ENCODE measurements around the gene CDH12. TPM values are rescaled to one million over a fixed set of nuclear protein-coding genes. Genes with fewer than 3 reads are reported as not detected.

CDH12 gene
- total RNA-seq, 1 experiment from 2014 or later = not detected

DNA sequence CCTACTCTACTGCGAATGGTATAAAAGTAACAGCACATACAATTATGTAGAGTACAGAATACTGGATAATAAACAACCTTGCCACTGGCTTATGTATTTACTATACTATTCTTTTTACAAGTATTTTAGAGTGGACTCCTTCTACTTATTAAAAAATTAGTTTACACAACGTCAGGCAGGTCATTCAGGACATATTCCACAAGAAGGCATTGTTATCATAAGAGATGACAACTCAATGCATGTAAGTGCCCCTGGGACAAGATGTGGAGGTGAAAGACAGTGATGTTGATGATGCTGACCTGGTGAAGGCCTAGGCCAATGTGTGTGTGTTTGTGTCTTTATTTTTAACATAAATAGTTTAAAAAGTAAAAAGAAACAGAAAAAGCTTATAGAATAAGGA is 421.7 kb downstream of the CDH12 start:
- Mint-ChIP-seq H3K27me3 (ENCODE audit: low read depth) (no peaks in the 10 kb centered on the region), H3K9me3 (no peaks in the 10 kb centered on the region; a peak in 1 of 5 replicates), H3K4me3 (no peak overlapping the region), H3K36me3 (ENCODE audit: insufficient read depth in 1 of 3, low read depth in 3 of 3) (no peaks in the 10 kb centered on the region), H3K27ac (no peak overlapping the region), H3K4me1 (no peaks in the 10 kb centered on the region)
- Histone ChIP-seq H2BK15ac (ENCODE audit: low read depth, low read length) (no peak overlapping the region), H3K27me3 (ENCODE audit: insufficient read depth, low read length) (no peaks in the 10 kb centered on the region), H4K91ac (ENCODE audit: insufficient read length, low read depth, low read length) (no peak overlapping the region), H3K4me2 (ENCODE audit: insufficient read depth, insufficient read length, low read length) (no peak overlapping the region), H3K18ac (ENCODE audit: insufficient read length, low read depth, low read length) (no peak overlapping the region), H3K23ac (ENCODE audit: insufficient read length, low read depth, low read length) (no peak overlapping the region), H3K14ac (ENCODE audit: insufficient read depth, low read length) (no peak overlapping the region), H4K5ac (ENCODE audit: insufficient read length, low read depth, low read length) (no peak overlapping the region), H2BK120ac (ENCODE audit: low read depth, low read length, poor library complexity, severe bottlenecking) (no peak overlapping the region), H3T11ph (ENCODE audit: low read length) (no peak overlapping the region), H3K4ac (ENCODE audit: low read depth, low read length) (no peak overlapping the region), H4K20me1 (ENCODE audit: control insufficient read depth, insufficient read depth, insufficient read length) (no peaks in the 10 kb centered on the region), H3K79me2 (ENCODE audit: insufficient read depth, low read length) (no peaks in the 10 kb centered on the region), H2AFZ (ENCODE audit: low read length) (no peak overlapping the region), H3K27ac (ENCODE audit: insufficient read length, low read depth, low read length) (no peak overlapping the region), H2BK5ac (ENCODE audit: insufficient read length, low read length) (no peak overlapping the region), H2BK12ac (ENCODE audit: insufficient read length, low read depth, low read length) (no peak overlapping the region), H3K9ac (ENCODE audit: extremely low read depth, insufficient read length, low read length) (no peak overlapping the region), H2BK20ac (ENCODE audit: low read depth, low read length, poor library complexity, severe bottlenecking) (no peak overlapping the region), H3K79me1 (ENCODE audit: insufficient read depth, low read depth, low read length, poor library complexity, severe bottlenecking) (no peaks in the 10 kb centered on the region), H3K9me3 (ENCODE audit: control insufficient read depth, low read depth, low read length) (no peaks in the 10 kb centered on the region), H3K23me2 (ENCODE audit: insufficient read length, low read depth, low read length, poor library complexity, severe bottlenecking) (no peaks in the 10 kb centered on the region), H3K4me1 (ENCODE audit: insufficient read depth, low read length) (no peaks in the 10 kb centered on the region), H3K56ac (ENCODE audit: insufficient read length, low read depth, low read length) (no peak overlapping the region), H4K8ac (replicated peaks; ENCODE audit: insufficient read length, low read depth, low read length) (no peak overlapping the region), H2AK5ac (ENCODE audit: insufficient read length, low read length) (no peak overlapping the region)
- WGBS (ENCODE audit: extremely low coverage, insufficient read length, low lambda C conversion rate) = no CpG with 5 or more reads among the region's 2 CpGs
- no peak for DNase-seq
- TF ChIP-seq, protein P1, sequence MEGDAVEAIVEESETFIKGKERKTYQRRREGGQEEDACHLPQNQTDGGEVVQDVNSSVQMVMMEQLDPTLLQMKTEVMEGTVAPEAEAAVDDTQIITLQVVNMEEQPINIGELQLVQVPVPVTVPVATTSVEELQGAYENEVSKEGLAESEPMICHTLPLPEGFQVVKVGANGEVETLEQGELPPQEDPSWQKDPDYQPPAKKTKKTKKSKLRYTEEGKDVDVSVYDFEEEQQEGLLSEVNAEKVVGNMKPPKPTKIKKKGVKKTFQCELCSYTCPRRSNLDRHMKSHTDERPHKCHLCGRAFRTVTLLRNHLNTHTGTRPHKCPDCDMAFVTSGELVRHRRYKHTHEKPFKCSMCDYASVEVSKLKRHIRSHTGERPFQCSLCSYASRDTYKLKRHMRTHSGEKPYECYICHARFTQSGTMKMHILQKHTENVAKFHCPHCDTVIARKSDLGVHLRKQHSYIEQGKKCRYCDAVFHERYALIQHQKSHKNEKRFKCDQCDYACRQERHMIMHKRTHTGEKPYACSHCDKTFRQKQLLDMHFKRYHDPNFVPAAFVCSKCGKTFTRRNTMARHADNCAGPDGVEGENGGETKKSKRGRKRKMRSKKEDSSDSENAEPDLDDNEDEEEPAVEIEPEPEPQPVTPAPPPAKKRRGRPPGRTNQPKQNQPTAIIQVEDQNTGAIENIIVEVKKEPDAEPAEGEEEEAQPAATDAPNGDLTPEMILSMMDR (conservative IDR thresholded peaks at IDR 0.05) = no peak
